B cell (primary cell): ENCODE results near the gene SALL2. TPM values are rescaled to one million over a fixed set of nuclear protein-coding genes. Genes with fewer than 3 reads are reported as not detected.
A peak's percentile ranks its signal among the peaks of the same experiment; 100 is the strongest.

Experiments
- ATAC-seq: fragments of 200-7000 bp; cut with Tn5 transposase; one replicate; pipeline ENCODE4 v1.10.0; 2021; ENCODE audit warnings: low read depth, mild to moderate bottlenecking, moderate number of reproducible peaks, moderate library complexity
- CTCF ChIA-PET: fragments of 350-600 bp; sonication (Branson Sonifier 250); formaldehyde crosslinking; loops from one replicate; lab custom pipeline; 2021; ENCODE audit warnings: antibody characterized with exemption, inconsistent platforms; lab: Charles Lee
- POLR2A ChIA-PET: fragments of 350-600 bp; sonication (Branson Sonifier 250); formaldehyde crosslinking; loops from one replicate; lab custom pipeline; 2021; ENCODE audit warnings: antibody characterized with exemption; lab: Charles Lee
- DNase-seq: peaks from one replicate; pipeline ENCODE4 v3.0.0; 2013
- H2AFZ ChIP-seq: 2 replicates; pipeline ENCODE4 v1.6.1; 2012; ENCODE audit warnings: mild to moderate bottlenecking, low read depth, low read length; ENCODE audit not compliant: insufficient read depth, poor library complexity, severe bottlenecking
- H3K27ac ChIP-seq, 2 donors: 1 replicate in 1 of 2; 2 replicates in 1 of 2; pipeline ENCODE4 v1.5.1; 2012 to 2013; ENCODE audit warnings: low read length in 2 of 2, mild to moderate bottlenecking in 2 of 2, moderate library complexity in 1 of 2
- H3K27me3 ChIP-seq, 4 experiments: fragments of 200-600 bp in 1 of 4; sonication (generic) in 1 of 4; replicated peaks in 1 of 4; 1 replicate in 2 of 4; 2 replicates in 2 of 4; pipeline versions ENCODE4 v1.6.1 to v1.7.0; 2013 to 2016; ENCODE audit warnings: low read length in 3 of 4, mild to moderate bottlenecking in 2 of 4, mixed read lengths in 1 of 4, moderate library complexity in 1 of 4; ENCODE audit not compliant: insufficient read depth in 4 of 4, control insufficient read depth in 3 of 4; ENCODE audit errors: control extremely low read depth in 1 of 4
- H3K36me3 ChIP-seq, 2 experiments: replicated peaks in 1 of 2; 1 replicate in 1 of 2; 2 replicates in 1 of 2; pipeline versions ENCODE4 v1.6.1 to v1.7.1; 2013; ENCODE audit warnings: low read length in 1 of 2; ENCODE audit not compliant: insufficient read depth in 2 of 2, control insufficient read depth in 1 of 2; ENCODE audit errors: control extremely low read depth in 1 of 2, extremely low read depth in 1 of 2
- H3K4me1 ChIP-seq, 2 donors: fragments of 200-600 bp in 1 of 2; sonication (generic) in 1 of 2; 1 replicate in 1 of 2; 2 replicates in 1 of 2; pipeline versions ENCODE4 v1.5.1 to v1.6.1; 2013 to 2017; ENCODE audit warnings: low read length in 2 of 2; ENCODE audit not compliant: control insufficient read depth in 2 of 2, insufficient read depth in 2 of 2
- H3K4me2 ChIP-seq: replicated peaks from 2 replicates; pipeline ENCODE3; 2012; ENCODE audit warnings: mild to moderate bottlenecking, low read depth, low read length; ENCODE audit not compliant: poor library complexity, severe bottlenecking
- H3K4me3 ChIP-seq, 5 experiments: fragments of 200-600 bp in 1 of 5; sonication (generic) in 1 of 5; 1 replicate in 3 of 5; 2 replicates in 2 of 5; pipeline versions ENCODE4 v1.5.1 to v1.7.0; 2011 to 2016; ENCODE audit warnings: low read length in 4 of 5, mild to moderate bottlenecking in 4 of 5, low read depth in 2 of 5, control low read depth in 1 of 5, moderate library complexity in 1 of 5; ENCODE audit not compliant: insufficient read depth in 1 of 5; ENCODE audit errors: control extremely low read depth in 1 of 5, extremely low read depth in 1 of 5
- H3K79me2 ChIP-seq: fragments of 200-600 bp; sonication (generic); one replicate; pipeline ENCODE4 v1.6.0; 2016; ENCODE audit warnings: low read length; ENCODE audit not compliant: control insufficient read depth, insufficient read depth
- H3K9ac ChIP-seq: fragments of 200-600 bp; sonication (generic); 2 replicates; pipeline ENCODE4 v1.6.1; 2017; ENCODE audit warnings: mild to moderate bottlenecking, low read length, moderate library complexity
- H3K9me3 ChIP-seq, 3 donors: one replicate each; pipeline versions ENCODE4 v1.6.1 to v1.7.1; 2013; ENCODE audit warnings: low read length in 2 of 3; ENCODE audit not compliant: control insufficient read depth in 2 of 3, insufficient read depth in 1 of 3; ENCODE audit errors: control extremely low read depth in 1 of 3
- H4K20me1 ChIP-seq: 2 replicates; pipeline ENCODE4 v1.6.0; 2012; ENCODE audit warnings: mild to moderate bottlenecking, low read length; ENCODE audit not compliant: insufficient read depth, control insufficient read depth, poor library complexity, severe bottlenecking
- H3K27ac Mint-ChIP-seq: one replicate; pipeline ENCODE4 v1.8.0; 2021; ENCODE audit warnings: mixed read lengths
- H3K27me3 Mint-ChIP-seq: one replicate; pipeline ENCODE4 v1.8.0; 2021; ENCODE audit warnings: mixed read lengths
- H3K4me1 Mint-ChIP-seq: one replicate; pipeline ENCODE4 v1.8.0; 2021; ENCODE audit warnings: mixed read lengths
- H3K4me3 Mint-ChIP-seq: one replicate; pipeline ENCODE4 v1.8.0; 2021; ENCODE audit warnings: mixed read lengths
- H3K9me3 Mint-ChIP-seq: one replicate; pipeline ENCODE4 v1.8.0; 2022; ENCODE audit warnings: mixed read lengths; ENCODE audit not compliant: insufficient read depth
- EZH2 ChIP-seq: IDR thresholded peaks from 2 replicates; pipeline ENCODE4 v1.6.1; 2012; ENCODE audit warnings: borderline replicate concordance, low read depth, mild to moderate bottlenecking, moderate library complexity, low read length; ENCODE audit not compliant: insufficient read depth, poor library complexity, severe bottlenecking
- WGBS: methylation state at CpG from one replicate; pipeline ENCODE4 v1.1.5; 2013; ENCODE audit warnings: missing lambda C conversion rate; ENCODE audit not compliant: insufficient coverage; 5-methylcytosine and 5-hydroxymethylcytosine counted together
- intact Hi-C: fragments of 100-400 bp; cut with micrococcal nuclease; formaldehyde crosslinking; loops from one replicate; pipeline ENCODE4 v1.10.0; 2022
- polyA plus RNA-seq: library from polyadenylated mRNA; depleted of rRNA; stranded (reverse); fragments of >200 nt; gene quantifications from 2 replicates; pipeline ENCODE4 v1.2.3, GENCODE V29; 2012
- total RNA-seq, 2 donors: library from RNA; stranded (reverse); fragments of 120-200 nt in 1 of 2; gene quantifications; 1 replicate in 1 of 2; 2 replicates in 1 of 2; pipeline versions ENCODE4 v1.2.3 to v1.2.4, GENCODE V29; 2013 to 2022
- TF ChIP-seq, protein P1 (sequence below): fragments of 200-600 bp; IDR thresholded peaks from one replicate; pipeline ENCODE4 v1.8.0; 2022; ENCODE audit warnings: antibody characterized with exemption, mild to moderate bottlenecking

Gene SALL2
- total and polyA plus RNA-seq, 2 donors (not counting 1 experiment from before 2014, with no cell fraction given): 0.39 to 2.5 TPM

- H3K27ac Mint-ChIP-seq: no peak overlapping the region
- H3K9ac ChIP-seq: no peak overlapping the region
- H3K9me3 Mint-ChIP-seq: no peaks in the 10 kb centered on the region
- no peaks in the 10 kb centered on the region for H3K9me3 ChIP-seq
- no peak overlapping the region for H3K4me2 ChIP-seq
- H3K27me3 Mint-ChIP-seq: no peaks in the 10 kb centered on the region
- intact Hi-C loops: no loop called here
- ChIA-PET CTCF (interaction anchor here (0.6 to 0.8 kb wide), 2 partner anchors 56 to 86 kb away, joined by 3 read pairs; no protein-coding TSS in a partner anchor), POLR2A (no interaction called here)
- no peaks in the 10 kb centered on the region for H3K27me3 ChIP-seq
- DNase-seq (no peak), ATAC-seq (no peak)
- no peak overlapping the region for H2AFZ ChIP-seq
- peaks cover 20 to 69% of the 10 kb centered on the region in 2 experiments for H3K36me3 ChIP-seq
- peaks cover 31% of the 10 kb centered on the region for H3K79me2 ChIP-seq
- H3K27ac ChIP-seq: no peak overlapping the region
- 98% methylated on average over 5 of the region's 5 CpGs for WGBS
- peaks cover 4 to 9% of the 10 kb centered on the region in 2 donors for H3K4me1 ChIP-seq
- H3K4me1 Mint-ChIP-seq: peaks cover 10% of the 10 kb centered on the region
- TF ChIP-seq EZH2: no peak
- TF ChIP-seq, protein P1, sequence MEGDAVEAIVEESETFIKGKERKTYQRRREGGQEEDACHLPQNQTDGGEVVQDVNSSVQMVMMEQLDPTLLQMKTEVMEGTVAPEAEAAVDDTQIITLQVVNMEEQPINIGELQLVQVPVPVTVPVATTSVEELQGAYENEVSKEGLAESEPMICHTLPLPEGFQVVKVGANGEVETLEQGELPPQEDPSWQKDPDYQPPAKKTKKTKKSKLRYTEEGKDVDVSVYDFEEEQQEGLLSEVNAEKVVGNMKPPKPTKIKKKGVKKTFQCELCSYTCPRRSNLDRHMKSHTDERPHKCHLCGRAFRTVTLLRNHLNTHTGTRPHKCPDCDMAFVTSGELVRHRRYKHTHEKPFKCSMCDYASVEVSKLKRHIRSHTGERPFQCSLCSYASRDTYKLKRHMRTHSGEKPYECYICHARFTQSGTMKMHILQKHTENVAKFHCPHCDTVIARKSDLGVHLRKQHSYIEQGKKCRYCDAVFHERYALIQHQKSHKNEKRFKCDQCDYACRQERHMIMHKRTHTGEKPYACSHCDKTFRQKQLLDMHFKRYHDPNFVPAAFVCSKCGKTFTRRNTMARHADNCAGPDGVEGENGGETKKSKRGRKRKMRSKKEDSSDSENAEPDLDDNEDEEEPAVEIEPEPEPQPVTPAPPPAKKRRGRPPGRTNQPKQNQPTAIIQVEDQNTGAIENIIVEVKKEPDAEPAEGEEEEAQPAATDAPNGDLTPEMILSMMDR: no peak
- H3K4me3 Mint-ChIP-seq: no peak overlapping the region
- H3K4me3 ChIP-seq: no peak overlapping the region
- peaks cover 10% of the 10 kb centered on the region for H4K20me1 ChIP-seq
These were observed 24.6 kb downstream of the SALL2 start for GRCh38 chr14:21501568-21501967.

- 100% methylated on average over 3 of the region's 5 CpGs for WGBS
- Mint-ChIP-seq H3K4me1 (no peaks in the 10 kb centered on the region), H3K4me3 (no peak overlapping the region), H3K27me3 (no peaks in the 10 kb centered on the region), H3K9me3 (no peaks in the 10 kb centered on the region), H3K27ac (no peak overlapping the region)
- Histone ChIP-seq H3K36me3 (peaks cover 21 to 85% of the 10 kb centered on the region in 2 experiments), H3K27me3 (no peaks in the 10 kb centered on the region), H3K4me2 (no peak overlapping the region), H3K4me3 (no peak overlapping the region), H4K20me1 (no peaks in the 10 kb centered on the region), H3K79me2 (peaks cover 10% of the 10 kb centered on the region), H3K9ac (no peak overlapping the region), H2AFZ (no peak overlapping the region), H3K9me3 (no peaks in the 10 kb centered on the region), H3K27ac (no peak overlapping the region), H3K4me1 (no peaks in the 10 kb centered on the region)
- ATAC-seq: peak; percentile 36
- peak; percentile 61 for DNase-seq
- POLR2A ChIA-PET: no interaction called here
- TF ChIP-seq, protein P1: peak; percentile 72
- TF ChIP-seq EZH2: no peak
- intact Hi-C loops: no loop called here
- CTCF ChIA-PET: interaction anchor here (0.6 to 2.6 kb wide), 23 partner anchors 9 to 234 kb away, joined by 3 to 45 read pairs (median 4); partner anchors contain the start of genes CHD8, METTL3, RAB2B and SALL2
These were observed 27.3 kb downstream of the SALL2 start for GRCh38 chr14:21498540-21499526.
